CD4-positive, alpha-beta T cell treated with Interferon alpha-2 for 1 hour (primary cell): ENCODE data around the gene SEC61A2.
"Not testable (repeated sequence)": the region's sequence is repeated elsewhere in the genome, so short reads cannot be mapped to it uniquely, and the experiment has no call there.

ENCODE experiments used
- DNase-seq, 2 donors: peaks; one replicate each; pipeline ENCODE4 v3.0.0-alpha.2; 2020 to 2022

SEC61A2 gene

GRCh38 chr10:12129222-12130111 lies at the start of gene SEC61A2:
TSS of gene SEC61A2 (plus strand) at chr10:12129677. CDS start at chr10:12129788, 111 bp downstream.
- DNase-seq, result peak; percentile 96 to 98

- DNase-seq, result no peak
Observed at GRCh38 chr10:12081470-12081869, 48.0 kb upstream of the SEC61A2 start.

GRCh38 chr10:12081879-12082557 lies 47.5 kb upstream of the SEC61A2 start:
- DNase-seq, result no peak

GRCh38 chr10:12088919-12089318 lies 40.6 kb upstream of the SEC61A2 start:
- no peak for DNase-seq

- DNase-seq, result no peak
Observed at GRCh38 chr10:12091421-12091820, 38.1 kb upstream of the SEC61A2 start.

- DNase-seq, result not testable (repeated sequence)
Observed at GRCh38 chr10:12097361-12097760, 32.1 kb upstream of the SEC61A2 start.

- no peak for DNase-seq
Observed at GRCh38 chr10:12097791-12098190, 31.7 kb upstream of the SEC61A2 start.

- no peak for DNase-seq
Observed at GRCh38 chr10:12098966-12099365, 30.5 kb upstream of the SEC61A2 start.

- no peak for DNase-seq
Observed at GRCh38 chr10:12103802-12104201, 25.7 kb upstream of the SEC61A2 start.

- no peak for DNase-seq
Observed at GRCh38 chr10:12107781-12108180, 21.7 kb upstream of the SEC61A2 start.

GRCh38 chr10:12109286-12109685 lies 20.2 kb upstream of the SEC61A2 start:
- DNase-seq, result no peak

- no peak for DNase-seq
Observed at GRCh38 chr10:12111528-12111927, 17.9 kb upstream of the SEC61A2 start.

GRCh38 chr10:12113627-12114026 lies 15.8 kb upstream of the SEC61A2 start:
- no peak for DNase-seq

GRCh38 chr10:12121673-12122072 lies 7.8 kb upstream of the SEC61A2 start:
- no peak for DNase-seq

GRCh38 chr10:12130237-12130872 lies 878 bp downstream of the SEC61A2 start:
- peak; percentile 44 to 67 for DNase-seq

- no peak for DNase-seq
Observed at GRCh38 chr10:12135631-12136030, 6.2 kb downstream of the SEC61A2 start.

- DNase-seq, result no peak
Observed at GRCh38 chr10:12140038-12140437, 10.6 kb downstream of the SEC61A2 start.

- no peak for DNase-seq
Observed at GRCh38 chr10:12144538-12144937, 15.1 kb downstream of the SEC61A2 start.

GRCh38 chr10:12150163-12150562 lies 20.7 kb downstream of the SEC61A2 start:
- DNase-seq, result no peak

GRCh38 chr10:12154516-12154915 lies 25.0 kb downstream of the SEC61A2 start:
- DNase-seq, result no peak

- DNase-seq, result no peak
Observed at GRCh38 chr10:12156367-12157123, 27.1 kb downstream of the SEC61A2 start.

GRCh38 chr10:12158111-12158510 lies 28.6 kb downstream of the SEC61A2 start:
- DNase-seq, result peak in 1 of 2 donors; percentile 1

GRCh38 chr10:12160664-12161063 lies 31.2 kb downstream of the SEC61A2 start:
- no peak for DNase-seq
